ENCODE measurements around the gene GNPDA2. TPM values are rescaled to one million over a fixed set of nuclear protein-coding genes. Genes with fewer than 3 reads are reported as not detected.

Gene GNPDA2
- total RNA-seq (2022): 16.8 and 19.3 TPM in 2 replicates
- Bru-seq, nascent RNA: percentile 79 among the genes with signal in this experiment
- BruChase-seq, experiment 1, labeled RNA remaining after a 6-hour chase: percentile 84 among the genes with signal in this experiment
- percentile 77 among the genes with signal in this experiment for BruChase-seq, experiment 2, labeled RNA remaining after a 2-hour chase
- long read RNA-seq, transcript GNPDA2-201 (7 exons, 1,930 nt): major isoform, 16 of 43 reads
- long read RNA-seq, partial matches to known transcripts: 3 of 43 reads
- long read RNA-seq, other reads (novel, unspliced or antisense): 21 of 43 reads

GRCh38 chr4:44726038-44726871 lies at the start of gene GNPDA2:
GNPDA2 (minus strand) TSS chr4:44726556; CDS start chr4:44722207, 4,349 bp downstream.
- Mint-ChIP-seq H3K36me3 (ENCODE audit: insufficient read depth, unreplicated experiment) (no peaks in the 10 kb centered on the region), H3K4me3 (ENCODE audit: unreplicated experiment) (peak within 1 kb of the TSS; percentile 74), H3K27ac (ENCODE audit: low read depth, unreplicated experiment) (peak within 1 kb of the TSS; percentile 77), H3K9me3 (ENCODE audit: unreplicated experiment) (no peaks in the 10 kb centered on the region), H3K4me1 (ENCODE audit: insufficient read depth, unreplicated experiment) (peaks cover 8% of the 10 kb centered on the region), H3K27me3 (ENCODE audit: insufficient read depth, unreplicated experiment) (no peaks in the 10 kb centered on the region)
- POLR2A ChIA-PET: interaction anchor here (0.6 to 5.0 kb wide), 12 partner anchors 7 to 1832 kb away, joined by 3 to 42 read pairs (median 4); partner anchors contain the start of gene GUF1
- BruUV-seq (replicated peaks): TSS peak; percentile 39
- DNase-seq (ENCODE audit: unreplicated experiment): peak; percentile 84
- intact Hi-C loops (cut with micrococcal nuclease): no loop called here
- CTCF ChIA-PET: interaction anchor here (0.6 to 1.2 kb wide), 8 partner anchors 10 to 1630 kb away, joined by 3 read pairs; no protein-coding TSS in a partner anchor
- TF ChIP-seq CTCF (IDR thresholded peaks at IDR 0.05; ENCODE audit: unreplicated experiment): no peak

GRCh38 chr4:44772340-44772739 lies 46.0 kb upstream of the GNPDA2 start:
- ChIA-PET POLR2A (no interaction called here), CTCF (no interaction called here)
- intact Hi-C loops (cut with micrococcal nuclease): no loop called here
- no TSS peak for BruUV-seq (replicated peaks)
- no peak overlapping the region for H3K4me3 Mint-ChIP-seq (ENCODE audit: unreplicated experiment)
- H3K4me1 Mint-ChIP-seq (ENCODE audit: insufficient read depth, unreplicated experiment): peaks cover 6% of the 10 kb centered on the region
- H3K36me3 Mint-ChIP-seq (ENCODE audit: insufficient read depth, unreplicated experiment): no peaks in the 10 kb centered on the region
- peaks cover 15% of the 10 kb centered on the region for H3K9me3 Mint-ChIP-seq (ENCODE audit: unreplicated experiment)
- no peaks in the 10 kb centered on the region for H3K27me3 Mint-ChIP-seq (ENCODE audit: insufficient read depth, unreplicated experiment)
- no peak for DNase-seq (ENCODE audit: unreplicated experiment)
- no peak for TF ChIP-seq CTCF (IDR thresholded peaks at IDR 0.05; ENCODE audit: unreplicated experiment)
- peak overlapping the region; percentile 43 for H3K27ac Mint-ChIP-seq (ENCODE audit: low read depth, unreplicated experiment)

- no peaks in the 10 kb centered on the region for H3K36me3 Mint-ChIP-seq (ENCODE audit: insufficient read depth, unreplicated experiment)
- H3K4me3 Mint-ChIP-seq (ENCODE audit: unreplicated experiment): no peak overlapping the region
- peaks cover 15% of the 10 kb centered on the region for H3K9me3 Mint-ChIP-seq (ENCODE audit: unreplicated experiment)
- no TSS peak for BruUV-seq (replicated peaks)
- H3K27me3 Mint-ChIP-seq (ENCODE audit: insufficient read depth, unreplicated experiment): no peaks in the 10 kb centered on the region
- ChIA-PET POLR2A (no interaction called here), CTCF (interaction anchor here (0.6 to 0.8 kb wide), 2 partner anchors 11 to 859 kb away, joined by 3 to 4 read pairs; no protein-coding TSS in a partner anchor)
- H3K4me1 Mint-ChIP-seq (ENCODE audit: insufficient read depth, unreplicated experiment): peaks cover 6% of the 10 kb centered on the region
- DNase-seq (ENCODE audit: unreplicated experiment): no peak
- intact Hi-C loops (cut with micrococcal nuclease): no loop called here
- H3K27ac Mint-ChIP-seq (ENCODE audit: low read depth, unreplicated experiment): peak overlapping the region; percentile 43
- no peak for TF ChIP-seq CTCF (IDR thresholded peaks at IDR 0.05; ENCODE audit: unreplicated experiment)
These were observed 45.4 kb upstream of the GNPDA2 start for GRCh38 chr4:44771789-44772188.

GRCh38 chr4:44766453-44766852 lies 40.1 kb upstream of the GNPDA2 start:
- ChIA-PET CTCF (no interaction called here), POLR2A (no interaction called here)
- intact Hi-C loops (cut with micrococcal nuclease): loop anchor here (10.0 kb wide), 1 partner anchor 788 kb away; no protein-coding TSS in a partner anchor
- Mint-ChIP-seq H3K9me3 (ENCODE audit: unreplicated experiment) (peaks cover 7% of the 10 kb centered on the region), H3K27me3 (ENCODE audit: insufficient read depth, unreplicated experiment) (no peaks in the 10 kb centered on the region), H3K4me3 (ENCODE audit: unreplicated experiment) (no peak overlapping the region), H3K4me1 (ENCODE audit: insufficient read depth, unreplicated experiment) (peaks cover 6% of the 10 kb centered on the region), H3K27ac (ENCODE audit: low read depth, unreplicated experiment) (no peak overlapping the region), H3K36me3 (ENCODE audit: insufficient read depth, unreplicated experiment) (no peaks in the 10 kb centered on the region)
- DNase-seq (ENCODE audit: unreplicated experiment): no peak
- no TSS peak for BruUV-seq (replicated peaks)
- TF ChIP-seq CTCF (IDR thresholded peaks at IDR 0.05; ENCODE audit: unreplicated experiment): no peak
